Measurements from ENCODE around the gene PDCD1.
"Not testable (repeated sequence)": the region's sequence is repeated elsewhere in the genome, so short reads cannot be mapped to it uniquely, and the experiment has no call there.

The PDCD1 gene

DNA sequence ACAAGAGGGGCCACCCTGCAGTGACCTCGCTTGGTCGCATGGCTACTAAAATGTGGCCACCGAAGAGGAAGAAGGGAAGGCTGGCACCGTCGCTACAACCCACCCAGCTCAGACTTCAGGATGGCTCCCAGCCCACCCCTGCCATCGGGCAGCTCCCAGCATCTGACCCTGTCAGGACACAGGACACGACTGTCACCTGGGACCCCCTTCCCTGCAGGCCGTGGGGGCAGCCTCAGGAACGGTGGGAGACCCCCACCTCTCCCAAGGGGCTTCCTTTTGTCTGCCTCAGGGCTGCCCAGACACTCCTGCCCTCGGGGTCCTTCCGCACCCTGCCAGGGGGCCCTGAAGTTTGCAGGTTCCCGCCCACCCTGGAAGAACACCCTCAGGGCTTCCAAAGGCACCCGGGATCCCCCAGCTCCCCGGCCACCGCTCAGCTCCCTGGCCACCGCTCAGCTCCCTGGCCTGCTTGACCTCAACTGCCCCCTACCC lies 18.5 kb upstream of the PDCD1 start:
- DNase-seq, result no peak

DNA sequence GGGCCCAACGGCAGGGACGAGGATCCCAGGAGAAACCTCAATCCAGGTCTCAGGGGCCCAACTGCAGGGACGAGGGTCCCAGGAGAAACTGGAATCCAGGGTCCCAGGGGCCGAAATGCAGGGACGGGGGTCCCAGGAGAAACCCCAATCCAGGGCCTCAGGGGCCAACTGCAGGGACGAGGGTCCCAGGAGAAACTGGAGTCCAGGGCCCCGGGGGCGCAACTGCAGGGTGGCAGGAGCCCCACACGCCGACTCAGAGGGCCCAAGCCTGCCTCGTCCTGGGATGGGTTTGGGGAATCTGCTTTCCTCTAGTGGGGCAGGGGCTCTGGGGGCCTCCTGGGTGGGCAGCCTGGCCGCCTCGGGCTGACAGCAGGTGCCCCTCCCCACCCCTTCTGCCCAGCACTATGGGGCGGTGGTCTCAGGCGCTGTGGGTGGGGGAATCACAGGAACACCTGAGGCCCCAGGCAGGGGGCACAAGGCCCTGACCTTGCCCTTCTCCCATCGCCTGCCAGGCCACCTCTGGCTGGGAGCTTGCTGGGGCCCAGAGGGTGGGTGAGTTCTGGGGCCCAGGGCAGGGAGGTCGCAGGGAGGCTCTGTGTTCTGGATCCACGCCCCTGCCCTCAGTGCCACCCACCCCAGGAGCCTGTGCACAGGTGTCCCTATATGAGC lies 18.0 kb upstream of the PDCD1 start:
- no peak for DNase-seq

DNA sequence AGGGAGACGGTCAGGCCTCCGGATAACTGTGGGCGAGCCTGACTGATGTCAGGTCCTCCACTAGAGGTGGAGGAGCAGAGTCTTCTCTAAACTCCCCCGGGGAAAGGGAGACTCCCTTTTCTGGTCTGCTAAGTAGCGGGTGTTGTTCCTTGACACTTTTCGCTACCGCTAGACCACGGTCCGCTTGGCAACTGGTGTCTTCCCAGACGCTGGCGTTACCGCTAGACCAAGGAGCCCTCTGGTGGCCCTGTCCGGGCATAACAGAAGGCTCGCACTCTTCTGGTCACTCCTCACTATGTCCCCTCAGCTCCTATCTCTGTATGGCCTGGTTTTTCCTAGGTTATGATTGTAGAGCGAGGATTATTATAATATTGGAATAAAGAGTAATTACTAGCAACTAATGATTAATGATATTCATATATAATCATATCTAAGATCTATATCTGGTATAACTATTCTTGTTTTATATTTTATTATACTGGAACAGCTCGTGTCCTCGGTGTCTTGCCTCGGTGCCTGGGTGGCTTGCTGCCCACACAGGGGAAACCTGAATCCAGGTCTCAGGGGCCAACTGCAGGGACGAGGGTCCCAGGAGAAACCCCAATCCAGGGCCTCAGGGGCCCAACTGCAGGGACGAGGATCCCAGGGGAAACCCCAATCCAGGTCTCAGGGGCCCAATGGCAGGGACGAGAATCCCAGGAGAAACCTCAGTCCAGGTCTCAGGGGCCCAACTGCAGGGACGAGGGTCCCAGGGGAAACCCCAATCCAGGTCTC lies 17.2 kb upstream of the PDCD1 start:
- not testable (repeated sequence) for DNase-seq

DNA sequence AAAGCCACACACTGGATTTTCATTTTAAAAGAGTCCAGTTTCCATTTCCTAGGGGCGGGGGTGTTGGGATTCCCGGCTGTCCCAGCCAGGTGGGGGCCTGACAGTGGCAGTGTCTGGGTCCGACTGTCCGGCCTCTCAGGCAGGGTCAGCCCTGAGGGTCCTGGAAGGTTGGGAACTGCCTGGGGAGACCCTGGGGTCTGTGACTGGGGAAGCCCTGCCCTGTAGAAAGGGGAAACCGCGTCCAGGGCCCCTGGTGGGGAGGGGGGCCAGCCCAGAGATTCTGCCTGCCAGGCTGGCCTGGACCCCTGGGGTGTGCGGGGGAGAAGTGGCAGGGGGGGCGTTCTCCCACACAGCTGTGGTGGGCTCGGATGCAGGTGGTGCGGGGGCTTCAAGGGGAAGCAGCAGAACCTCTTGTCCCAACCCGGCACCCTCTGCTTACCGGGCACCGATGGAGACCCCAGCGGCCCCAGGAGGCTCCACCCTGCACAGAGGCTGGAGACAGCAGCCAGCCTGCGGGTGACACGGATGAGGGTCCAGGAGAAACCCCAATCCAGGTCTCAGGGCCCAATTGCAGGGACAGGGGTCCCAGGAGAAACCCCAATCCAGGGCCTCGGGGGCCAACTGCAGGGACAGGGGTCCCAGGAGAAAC lies 15.7 kb upstream of the PDCD1 start:
- DNase-seq, result no peak

DNA sequence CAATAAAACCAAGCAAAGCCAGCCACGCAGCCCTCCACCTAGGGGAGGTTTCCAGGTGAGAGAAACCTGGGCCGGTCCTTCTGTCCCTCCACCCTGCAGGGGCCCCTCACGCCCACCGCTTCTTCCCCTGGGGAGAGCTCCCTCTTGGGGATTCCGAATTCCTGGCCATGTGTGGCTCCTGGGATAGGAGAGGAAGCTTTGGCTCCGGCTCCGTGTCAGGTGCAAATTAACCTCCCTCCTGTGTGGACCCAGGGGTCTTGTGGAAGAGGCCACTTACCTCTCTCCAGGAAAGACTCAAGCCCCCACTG lies 15.1 kb upstream of the PDCD1 start:
- DNase-seq, result no peak

DNA sequence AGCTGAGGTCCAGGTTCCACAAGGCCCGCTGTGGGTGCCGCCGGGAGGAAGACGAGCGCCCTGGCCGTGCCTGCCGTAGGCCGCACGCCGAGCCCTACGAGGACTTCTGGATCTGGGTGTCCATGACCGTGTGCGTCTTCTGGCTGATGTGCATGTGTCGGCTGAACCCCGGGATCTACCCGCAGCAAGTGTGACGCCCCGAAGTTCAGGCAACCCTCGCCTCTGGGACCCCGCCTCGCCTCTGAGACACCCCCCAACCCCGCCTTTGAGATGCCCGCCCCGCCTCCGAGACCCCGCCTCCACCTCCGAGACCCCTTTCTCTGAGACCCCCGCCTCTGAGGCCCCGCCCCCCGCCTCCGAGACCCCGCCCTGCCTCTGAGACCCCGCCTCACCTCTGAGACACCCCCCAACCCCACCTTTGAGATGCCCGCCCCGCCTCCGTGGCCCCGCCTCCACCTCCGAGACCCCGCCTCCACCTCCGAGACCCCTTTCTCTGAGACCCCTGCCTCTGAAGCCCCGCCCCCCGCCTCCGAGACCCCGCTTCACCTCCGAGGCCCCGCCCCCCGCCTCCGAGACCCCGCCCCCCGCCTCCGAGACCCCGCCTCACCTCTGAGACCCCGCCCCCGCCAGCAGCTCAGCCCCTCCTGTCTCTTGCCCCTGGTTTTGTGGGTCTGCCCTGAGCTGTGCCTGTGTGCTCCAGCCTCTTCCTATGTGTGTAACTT lies 14.5 kb upstream of the PDCD1 start:
- DNase-seq, result no peak

DNA sequence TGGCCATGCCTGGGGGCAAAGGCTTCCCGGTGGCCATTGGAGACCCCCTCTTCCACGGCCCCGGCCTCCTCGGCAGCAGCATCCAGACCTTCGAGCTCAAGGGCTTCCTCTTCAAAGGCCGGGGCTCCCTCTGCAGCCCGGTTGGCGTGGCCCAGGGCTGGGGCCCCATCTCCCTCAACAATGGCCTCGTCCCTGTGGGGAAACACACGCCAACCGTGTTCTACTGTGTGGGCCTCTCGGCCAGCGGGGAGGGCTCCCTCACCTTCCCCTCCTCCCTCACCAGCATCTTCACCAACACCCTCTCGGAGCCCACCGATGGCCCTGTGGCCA lies 13.6 kb upstream of the PDCD1 start:
- DNase-seq, result no peak

DNA sequence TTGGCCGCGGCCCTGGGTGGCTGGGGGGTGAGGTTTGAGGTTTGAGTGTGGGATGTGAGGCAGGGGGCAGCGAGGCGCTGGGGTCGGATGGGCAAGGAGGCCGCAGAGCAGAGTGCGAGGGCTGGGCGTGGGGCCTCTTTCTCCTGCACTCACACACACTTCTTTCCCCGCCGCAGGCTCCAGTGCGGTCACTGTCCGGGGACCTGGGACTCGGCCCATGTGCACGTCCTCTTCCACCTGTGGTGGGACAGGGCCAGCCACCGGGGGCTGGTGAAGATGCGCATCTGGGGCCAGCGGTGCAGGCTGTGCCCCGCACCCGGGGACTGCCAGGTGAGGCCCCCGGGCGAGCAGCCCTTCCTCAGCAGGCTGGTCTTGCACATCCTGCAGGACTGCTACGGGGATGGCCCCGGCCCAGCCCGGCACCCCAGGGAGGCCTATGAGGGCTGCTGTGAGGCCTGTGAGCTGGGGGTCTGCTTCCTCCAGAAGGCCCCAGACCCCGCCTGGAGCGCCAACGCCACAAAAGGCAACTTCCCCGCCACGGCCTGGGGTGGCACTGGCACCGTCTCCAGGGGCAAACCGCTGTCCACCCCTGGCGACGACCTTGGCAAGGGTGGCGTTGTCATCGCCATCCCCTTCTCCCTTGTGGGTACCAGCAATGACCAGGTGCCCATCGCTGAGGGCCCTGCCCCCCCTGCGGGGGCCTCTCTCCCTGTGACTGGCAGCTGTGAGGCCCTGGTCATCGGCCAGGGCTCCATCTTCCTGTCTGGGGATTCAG lies 13.0 kb upstream of the PDCD1 start:
- no peak for DNase-seq

DNA sequence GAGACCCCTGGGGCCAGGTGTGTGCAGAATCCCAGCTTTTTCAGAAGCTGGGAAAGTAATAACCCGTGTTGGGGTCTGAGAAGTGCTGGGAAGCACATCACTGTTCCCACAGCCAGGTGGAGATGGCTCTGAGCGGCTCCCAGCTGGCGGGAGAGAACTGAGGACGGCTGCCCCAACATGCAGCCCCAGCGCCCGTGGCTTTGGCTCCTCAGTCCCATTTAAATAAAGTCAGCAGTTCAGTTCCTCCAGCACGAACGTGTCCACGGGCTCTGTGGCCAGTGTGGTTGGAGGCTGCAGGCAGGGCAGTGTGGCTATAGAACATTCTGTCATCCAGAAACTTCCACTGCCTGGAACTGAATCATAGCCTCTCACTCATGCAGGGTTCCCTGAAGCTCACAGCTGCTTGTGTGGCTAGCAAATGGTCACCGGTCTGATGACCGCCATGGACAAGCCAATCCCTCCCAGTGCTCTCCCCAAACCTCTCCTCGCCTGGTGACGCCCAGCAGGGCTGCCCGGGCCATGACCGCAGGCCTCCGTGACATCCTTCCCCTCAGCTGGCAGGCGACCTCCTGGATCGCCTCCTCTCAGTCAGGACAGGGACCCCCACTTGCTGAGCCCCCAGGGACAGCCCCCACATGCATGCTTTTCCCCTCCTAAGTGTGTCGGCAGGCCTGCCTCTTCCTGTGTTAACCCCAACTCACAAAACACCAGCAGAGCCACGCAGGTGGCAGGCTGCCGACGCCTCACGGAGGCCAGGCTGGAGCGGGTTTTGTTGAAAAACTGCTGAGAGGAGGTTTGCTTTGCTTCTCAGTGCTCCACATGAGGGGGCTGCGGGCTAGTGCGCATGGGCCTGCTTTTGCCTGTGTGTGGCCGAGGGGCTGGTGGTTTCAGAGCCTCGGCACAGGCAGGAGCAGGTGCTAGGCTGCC lies 12.2 kb upstream of the PDCD1 start:
- DNase-seq, result peak; percentile 73

DNA sequence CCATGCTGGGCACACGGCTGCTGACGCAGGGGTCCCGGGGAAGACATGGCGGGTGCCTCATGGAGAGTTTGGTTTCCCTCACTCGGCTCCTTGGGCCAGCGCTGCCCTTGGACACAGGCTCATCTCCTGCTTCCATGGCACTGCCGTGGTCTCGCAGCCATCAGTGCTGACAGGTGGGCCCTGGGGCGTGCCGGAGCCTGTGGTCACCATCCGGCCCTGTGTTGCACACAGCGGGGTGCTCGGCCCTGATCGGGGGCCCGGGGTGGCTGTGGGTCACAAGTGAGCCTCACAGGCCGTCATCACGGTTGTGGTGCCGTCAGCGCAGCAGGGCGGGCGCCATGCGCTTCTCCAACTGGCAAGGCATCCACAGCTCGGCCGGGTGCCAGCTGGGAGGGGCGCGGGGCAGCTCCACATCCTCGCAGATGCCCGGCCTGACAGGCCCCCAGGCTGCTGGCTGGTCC lies 11.4 kb upstream of the PDCD1 start:
- DNase-seq, result peak; percentile 73

DNA sequence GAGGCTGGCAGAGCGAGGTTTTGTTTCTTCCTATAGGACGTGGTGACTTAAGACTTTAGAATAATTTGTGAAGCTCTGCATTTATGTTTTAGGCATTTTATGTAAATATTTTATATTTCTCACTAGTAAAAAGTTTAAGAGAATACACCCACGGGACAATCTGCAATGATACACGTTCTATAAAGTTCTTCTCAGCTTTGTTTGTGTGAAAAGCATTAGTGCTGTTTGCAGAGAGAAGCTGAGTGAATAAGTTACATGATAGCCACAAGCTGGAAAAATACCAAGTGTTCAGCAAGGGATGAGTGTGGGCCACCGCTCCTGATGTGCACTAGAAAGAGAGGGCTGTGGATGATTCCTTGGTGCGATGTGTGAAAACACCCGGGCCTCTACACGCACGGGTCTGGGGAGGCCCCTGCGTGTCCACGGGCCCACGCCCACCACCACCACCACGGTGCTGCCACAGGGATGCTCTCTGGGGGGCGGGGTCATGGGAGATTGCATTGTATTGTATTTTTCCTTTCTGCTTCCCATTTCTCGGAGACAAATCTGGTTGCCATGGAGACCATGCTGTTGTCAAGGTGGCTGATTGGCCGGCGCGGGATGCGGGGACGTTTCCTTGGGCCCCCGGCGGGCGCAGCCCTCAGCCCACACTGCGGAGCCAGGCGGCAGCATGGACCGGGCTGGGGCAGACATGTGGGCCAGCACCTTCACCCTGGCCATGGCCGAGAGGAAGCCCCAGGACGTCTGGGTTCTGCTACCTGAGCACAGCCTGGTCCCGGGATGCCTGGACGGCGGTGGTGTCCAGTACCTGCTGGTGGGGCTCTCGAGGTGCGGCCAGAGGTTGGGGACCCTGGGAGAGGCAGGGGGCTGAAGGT lies 10.6 kb upstream of the PDCD1 start, which contains the start of gene RTP5:
Gene RTP5 (plus strand): TSS at position 643 of the 875 bp plus-strand sequence. CDS start 28 bp downstream, at position 671.
- DNase-seq, result peak; percentile 80

DNA sequence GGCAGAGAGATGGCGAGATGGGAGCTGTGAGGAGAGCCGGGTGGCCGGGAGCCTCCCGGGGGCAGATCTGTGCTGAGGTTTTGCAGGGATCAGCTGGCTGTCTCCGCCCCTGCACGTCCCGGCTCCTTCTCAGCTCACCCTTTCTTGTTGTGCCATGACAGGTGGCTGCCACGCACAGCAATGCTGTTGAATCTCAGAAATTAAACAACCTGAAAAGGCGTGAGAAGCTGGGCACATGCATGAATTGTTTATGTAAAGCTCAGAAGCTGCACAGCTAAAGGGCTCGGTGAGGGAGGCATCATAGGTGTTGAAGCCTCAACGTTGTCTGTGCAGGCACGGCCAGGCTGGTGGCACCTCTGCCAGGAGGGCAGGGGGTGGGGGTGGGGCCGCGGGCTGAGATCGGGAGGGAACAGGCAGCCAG lies 10.0 kb upstream of the PDCD1 start:
- peak; percentile 80 for DNase-seq

DNA sequence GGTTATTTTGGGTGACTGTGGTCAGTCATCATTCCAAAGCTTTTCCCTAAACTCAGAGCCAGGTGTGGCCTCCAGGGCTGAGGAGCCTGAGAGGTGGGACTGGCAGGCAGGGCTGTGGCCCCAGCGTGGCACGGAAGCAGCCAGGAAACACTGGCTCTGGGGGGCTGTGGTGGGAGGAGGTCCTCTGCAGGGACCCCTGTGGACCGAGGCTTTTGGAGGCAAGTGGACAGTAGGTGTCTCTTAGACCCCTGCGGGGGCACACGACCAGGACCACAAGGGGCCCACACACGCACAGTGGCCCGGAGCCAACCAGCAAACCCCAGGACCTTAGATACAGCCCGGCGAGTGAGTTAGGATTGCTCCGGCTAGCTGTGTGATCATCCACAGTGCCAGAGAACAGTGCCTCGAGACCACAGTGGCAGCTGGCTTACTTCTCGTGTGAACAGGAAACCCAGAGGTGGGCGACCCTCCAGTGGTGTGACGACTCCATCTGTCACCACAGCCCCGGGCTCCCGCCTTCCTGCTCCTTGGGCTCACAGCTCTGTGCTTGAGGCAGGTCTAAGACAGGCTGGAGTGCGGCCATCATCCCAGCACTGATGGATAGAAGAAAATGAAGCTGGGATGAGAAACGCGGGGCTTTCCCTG lies 9.2 kb upstream of the PDCD1 start:
- DNase-seq, result peak; percentile 72

DNA sequence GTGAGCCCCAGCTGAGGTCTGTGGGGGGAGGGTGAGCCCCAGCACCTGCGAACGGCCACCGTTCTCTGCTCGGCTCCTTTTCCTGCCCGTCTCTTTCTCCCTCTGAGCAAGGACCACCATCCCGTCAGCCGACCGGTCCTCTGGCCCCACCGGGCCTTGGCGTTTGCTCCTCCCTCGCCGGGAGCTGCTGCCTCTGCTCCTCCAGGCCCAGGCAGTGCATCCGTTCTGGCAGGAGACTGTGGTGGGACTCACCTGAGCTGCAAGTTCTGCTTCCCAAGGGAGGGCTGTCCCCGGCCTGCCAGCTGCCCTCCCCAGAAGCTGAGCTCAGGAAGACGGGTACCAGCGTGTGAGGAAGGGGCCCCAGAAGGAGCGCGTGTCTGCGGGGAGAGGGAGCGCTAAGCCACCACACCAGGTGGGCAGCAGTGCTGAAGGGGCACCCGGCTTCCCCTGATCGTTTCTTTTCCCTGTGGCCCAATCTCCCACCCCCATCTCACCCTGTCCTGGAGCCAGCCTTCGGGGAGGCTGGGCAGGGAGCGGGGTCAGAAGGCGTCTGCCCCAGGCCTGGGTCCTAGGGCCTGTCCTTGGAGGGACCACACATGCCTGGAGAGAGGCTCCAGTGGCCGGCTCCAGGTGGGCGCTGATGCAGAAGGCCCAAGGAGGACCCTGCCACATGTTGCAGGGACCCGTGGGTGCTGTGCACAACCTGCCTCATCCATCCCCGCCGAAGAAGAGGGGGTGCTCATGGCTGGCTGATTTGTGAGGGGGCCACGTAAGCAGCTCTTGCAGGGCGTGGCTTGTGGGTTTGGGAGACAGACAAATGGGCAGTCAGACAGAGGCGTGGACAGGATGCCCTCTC lies 8.3 kb upstream of the PDCD1 start:
- DNase-seq, result no peak

DNA sequence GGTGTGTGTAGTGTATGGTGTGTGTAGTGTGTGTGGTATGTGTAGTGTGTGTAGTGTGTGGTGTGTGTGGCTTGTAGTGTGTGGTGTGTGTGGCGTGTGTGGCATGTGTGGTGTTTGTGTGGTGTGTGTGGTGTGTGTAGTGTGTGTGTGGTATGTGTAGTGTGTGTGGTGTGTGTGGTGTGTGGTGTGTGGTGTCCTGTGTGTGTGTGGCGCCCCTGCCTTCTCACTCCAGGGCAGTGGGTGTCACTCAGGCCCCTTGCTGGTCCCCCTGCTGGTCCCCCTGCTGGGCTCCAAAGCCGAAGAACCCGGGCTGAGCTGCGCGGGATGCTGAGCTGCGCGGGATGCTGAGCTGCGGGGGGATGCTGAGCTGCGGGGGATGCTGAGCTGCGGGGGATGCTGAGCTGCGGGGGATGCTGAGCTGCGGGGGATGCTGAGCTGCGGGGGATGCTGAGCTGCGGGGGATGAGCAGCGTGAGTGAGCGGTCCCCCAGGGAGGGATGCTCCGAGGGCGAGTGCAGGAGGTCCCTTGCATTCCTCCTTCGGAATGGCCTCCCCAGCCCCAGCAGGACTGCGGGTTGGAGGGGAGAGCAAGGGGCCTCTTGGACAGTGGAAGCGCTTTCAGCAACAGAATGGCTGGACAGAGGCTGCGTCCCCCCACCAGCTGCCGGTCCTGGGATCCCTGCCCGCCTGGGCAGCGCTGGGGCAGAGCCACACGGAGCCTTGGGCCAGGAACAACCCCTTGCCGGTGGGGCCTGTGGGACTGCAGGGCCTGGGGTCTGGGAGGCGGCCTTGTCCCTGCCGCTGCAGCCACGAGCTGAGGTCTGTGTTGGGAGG lies 7.5 kb upstream of the PDCD1 start:
- no peak for DNase-seq

DNA sequence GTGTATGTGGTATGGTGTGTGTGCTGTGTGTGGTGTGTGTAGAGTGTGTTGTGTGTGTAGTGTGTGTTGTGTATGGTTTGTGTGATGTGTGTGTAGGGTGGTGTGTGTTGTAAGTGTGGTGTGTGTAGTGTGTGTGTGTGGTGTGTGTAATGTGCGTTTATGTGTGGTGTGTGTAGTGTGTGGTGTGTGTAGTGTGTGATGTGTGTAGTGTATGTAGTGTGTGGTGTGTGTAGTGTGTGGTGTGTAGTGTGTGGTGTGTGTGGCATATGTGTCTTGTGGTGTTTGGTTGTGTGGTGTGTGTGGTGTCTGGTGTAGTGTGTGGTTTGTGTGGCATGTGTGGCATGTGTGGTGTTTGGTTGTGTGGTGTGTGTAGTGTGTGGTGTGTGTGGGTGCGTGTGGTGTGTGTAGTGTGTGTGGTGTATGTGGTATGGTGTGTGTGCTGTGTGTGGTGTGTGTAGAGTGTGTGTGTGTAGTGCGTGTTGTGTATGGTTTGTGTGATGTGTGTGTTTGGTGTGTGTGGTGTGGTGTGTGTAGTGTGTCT lies 6.8 kb upstream of the PDCD1 start:
- no peak for DNase-seq

DNA sequence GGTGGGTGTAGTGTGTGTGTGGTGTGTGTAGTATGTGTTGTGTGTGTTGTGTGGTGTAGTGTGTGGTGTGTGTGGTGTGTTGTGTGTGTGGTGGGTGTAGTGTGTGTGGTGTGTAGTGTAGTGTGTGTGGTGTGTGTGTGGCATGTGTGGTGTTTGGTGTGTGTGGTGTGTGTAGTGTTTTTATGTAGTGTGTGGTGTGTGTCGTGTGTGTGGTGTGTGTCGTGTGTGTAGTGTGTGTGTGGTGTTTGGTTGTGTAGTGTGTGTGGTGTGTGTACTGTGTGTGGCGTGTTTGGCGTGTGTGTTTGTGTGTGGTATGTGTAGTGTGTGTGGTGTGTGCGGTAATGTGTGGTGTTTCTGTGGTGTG lies 6.1 kb upstream of the PDCD1 start:
- DNase-seq, result no peak
